ENCODE measurements around the gene GALNT9. TPM values are rescaled to one million over a fixed set of nuclear protein-coding genes. Genes with fewer than 3 reads are reported as not detected.

GALNT9 gene
- polyA plus RNA-seq, 2 of the 4 experiments (the other 2 are of a cell fraction) = 0.66 to 2.8 TPM

DNA sequence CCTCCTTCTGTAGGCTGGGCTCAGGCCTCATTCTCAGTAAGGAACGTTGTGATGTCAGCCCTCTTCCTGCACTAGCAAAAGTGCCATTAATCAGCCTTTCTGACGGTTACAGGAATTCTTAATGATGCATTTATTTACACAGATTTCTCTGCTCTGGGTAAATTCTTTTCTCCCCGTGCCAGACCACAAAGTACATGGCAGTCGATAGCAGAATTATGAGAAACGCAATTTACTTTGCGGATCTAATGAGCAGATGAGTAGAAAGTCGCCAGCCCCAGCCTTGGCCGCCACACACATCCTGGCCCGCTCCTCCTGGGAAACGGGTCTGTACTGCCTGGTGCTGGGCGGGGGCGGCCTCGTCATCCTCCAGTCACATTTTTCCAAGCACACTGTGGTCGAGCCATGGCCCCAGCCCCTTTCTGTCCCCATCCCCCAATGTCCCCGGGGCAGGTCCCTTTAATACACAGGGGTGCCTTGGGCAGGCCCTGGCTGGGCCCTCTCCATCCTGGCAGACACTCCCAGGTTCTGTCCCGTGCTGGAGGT is 159.2 kb downstream of the GALNT9 start:
- no peak overlapping the region for H3K4me2 ChIP-seq
- TF ChIP-seq RCOR1 (IDR thresholded peaks at IDR 0.05; ENCODE audit: low read depth, low read length) (no peak), EHF (CRISPR knock-in tag; IDR thresholded peaks at IDR 0.05) (no peak), PHF8 (IDR thresholded peaks at IDR 0.05; ENCODE audit: borderline replicate concordance, low read depth) (no peak), HOXB5 (CRISPR knock-in tag; IDR thresholded peaks at IDR 0.05) (no peak), RNF2 (IDR thresholded peaks at IDR 0.05; ENCODE audit: borderline replicate concordance, low read depth) (no peak), MAZ (IDR thresholded peaks at IDR 0.05; ENCODE audit: borderline replicate concordance, low read depth, low read length) (no peak), HES2 (IDR thresholded peaks at IDR 0.05) (no peak), NPAS2 (CRISPR knock-in tag; IDR thresholded peaks at IDR 0.05; ENCODE audit: borderline replicate concordance) (no peak), TFCP2L1 (CRISPR knock-in tag; IDR thresholded peaks at IDR 0.05) (no peak), NFE2L2 (conservative IDR thresholded peaks at IDR 0.05; ENCODE audit: low read length) (no peak), RFX5 (IDR thresholded peaks at IDR 0.05) (no peak), CBX2 (IDR thresholded peaks at IDR 0.05; ENCODE audit: borderline replicate concordance, low read depth) (no peak), ZSCAN20 (CRISPR knock-in tag; IDR thresholded peaks at IDR 0.05) (no peak), ZFP36 (IDR thresholded peaks at IDR 0.05; ENCODE audit: borderline replicate concordance, partially characterized antibody) (no peak), EHMT2 (IDR thresholded peaks at IDR 0.05; ENCODE audit: low read depth) (no peak), ESRRA (IDR thresholded peaks at IDR 0.05; ENCODE audit: borderline replicate concordance, low read length) (no peak), ELK1 (IDR thresholded peaks at IDR 0.05; ENCODE audit: low read depth, low read length) (no peak), NR3C1 (IDR thresholded peaks at IDR 0.05) (no peak)
- TF ChIP-seq, protein P1, sequence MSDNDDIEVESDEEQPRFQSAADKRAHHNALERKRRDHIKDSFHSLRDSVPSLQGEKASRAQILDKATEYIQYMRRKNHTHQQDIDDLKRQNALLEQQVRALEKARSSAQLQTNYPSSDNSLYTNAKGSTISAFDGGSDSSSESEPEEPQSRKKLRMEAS (IDR thresholded peaks at IDR 0.05) = no peak
- FAIRE-seq (no peak), ATAC-seq (peak in 1 of 2 experiments; percentile 34; a peak in 3 of 6 replicates), DNase-seq (ENCODE audit: low read depth in 1 of 2, low spot score in 1 of 2) (no peak)
- CTCF ChIA-PET = interaction anchor here (1.0 kb wide), 1 partner anchor 150 kb away, joined by 3 read pairs; no protein-coding TSS in a partner anchor
- 55% methylated on average over 14 of the region's 16 CpGs for WGBS (ENCODE audit: missing lambda C conversion rate)
- no peaks in the 10 kb centered on the region; the same call in 2 of the 3 replicates for H3K4me1 ChIP-seq
- no peak overlapping the region for H3K4me3 ChIP-seq
- H3K27ac ChIP-seq = no peak overlapping the region
- POLR2A ChIA-PET = no interaction called here
- H3K9me3 ChIP-seq = no peaks in the 10 kb centered on the region

- H3K4me2 ChIP-seq = no peak overlapping the region
- TF ChIP-seq POLR2A (IDR thresholded peaks at IDR 0.05; ENCODE audit: low read length) = no peak
- no peak for TF ChIP-seq FOSB (CRISPR knock-in tag; IDR thresholded peaks at IDR 0.05)
- no peak for TF ChIP-seq TP53 (CRISPR knock-in tag; IDR thresholded peaks at IDR 0.05)
- TF ChIP-seq HEYL (CRISPR knock-in tag; IDR thresholded peaks at IDR 0.05) = no peak
- TF ChIP-seq, protein P1 (IDR thresholded peaks at IDR 0.05) = no peak
- no peak for TF ChIP-seq RNF2 (IDR thresholded peaks at IDR 0.05; ENCODE audit: borderline replicate concordance, low read depth)
- no peak for TF ChIP-seq PBX3 (IDR thresholded peaks at IDR 0.05)
- TF ChIP-seq GATA3 (IDR thresholded peaks at IDR 0.05; ENCODE audit: borderline replicate concordance) = no peak
- TF ChIP-seq EHF (CRISPR knock-in tag; IDR thresholded peaks at IDR 0.05) = no peak
- H3K9me3 ChIP-seq = no peaks in the 10 kb centered on the region
- POLR2A ChIA-PET = no interaction called here
- DNase-seq (ENCODE audit: low read depth in 1 of 2, low spot score in 1 of 2) = no peak
- CTCF ChIA-PET = interaction anchor here (1.0 to 2.7 kb wide), 2 partner anchors 20 to 245 kb away, joined by 3 to 7 read pairs; no protein-coding TSS in a partner anchor
- no peak overlapping the region for H3K27ac ChIP-seq
- ATAC-seq = no peak
- 82% methylated on average over 14 of the region's 17 CpGs for WGBS (ENCODE audit: missing lambda C conversion rate)
- no peak overlapping the region for H3K4me3 ChIP-seq
- FAIRE-seq = no peak
- no peaks in the 10 kb centered on the region; the same call in 2 of the 3 replicates for H3K4me1 ChIP-seq
Measured at GRCh38 chr12:132169376-132169775, 160.0 kb downstream of the GALNT9 start.

Data from A549 (cell line).